Nucleus accumbens (tissue), 56 donors: ENCODE measurements around the gene USP32.
"Not testable (repeated sequence)": the region's sequence is repeated elsewhere in the genome, so short reads cannot be mapped to it uniquely, and the experiment has no call there.

ENCODE experiments used
- DNase-seq, 56 donors: peaks; one replicate each; lab custom pipeline; 2025; lab: John Stamatoyannopoulos, UW

Gene USP32

GRCh38 chr17:60381958-60382357 lies 10.0 kb downstream of the USP32 start:
- no peak for DNase-seq

GRCh38 chr17:60379461-60379860 lies 12.5 kb downstream of the USP32 start:
- not testable (repeated sequence) for DNase-seq

- DNase-seq, result not testable (repeated sequence)
Measured at GRCh38 chr17:60378187-60378586, 13.7 kb downstream of the USP32 start.

- DNase-seq, result no peak
Measured at GRCh38 chr17:60372790-60373483, 19.0 kb downstream of the USP32 start.

- no peak for DNase-seq
Measured at GRCh38 chr17:60371818-60372510, 20.0 kb downstream of the USP32 start.

GRCh38 chr17:60371416-60371815 lies 20.5 kb downstream of the USP32 start:
- DNase-seq, result no peak

- DNase-seq, result no peak
Measured at GRCh38 chr17:60369727-60370126, 22.2 kb downstream of the USP32 start.

- DNase-seq, result no peak
Measured at GRCh38 chr17:60363700-60364405, 28.1 kb downstream of the USP32 start.

- no peak for DNase-seq
Measured at GRCh38 chr17:60362329-60362728, 29.6 kb downstream of the USP32 start.

- DNase-seq, result no peak
Measured at GRCh38 chr17:60361889-60362288, 30.0 kb downstream of the USP32 start.

- DNase-seq, result no peak
Measured at GRCh38 chr17:60359415-60359814, 32.5 kb downstream of the USP32 start.

- no peak for DNase-seq
Measured at GRCh38 chr17:60358606-60359225, 33.2 kb downstream of the USP32 start.

- no peak for DNase-seq
Measured at GRCh38 chr17:60356940-60357339, 35.0 kb downstream of the USP32 start.

- no peak for DNase-seq
Measured at GRCh38 chr17:60355663-60356594, 36.0 kb downstream of the USP32 start.

- DNase-seq, result no peak
Measured at GRCh38 chr17:60354223-60354622, 37.7 kb downstream of the USP32 start.

GRCh38 chr17:60353773-60354172 lies 38.2 kb downstream of the USP32 start:
- DNase-seq, result no peak

GRCh38 chr17:60352569-60352968 lies 39.4 kb downstream of the USP32 start:
- DNase-seq, result no peak

- no peak for DNase-seq
Measured at GRCh38 chr17:60352071-60352470, 39.9 kb downstream of the USP32 start.

GRCh38 chr17:60351012-60351695 lies 40.8 kb downstream of the USP32 start:
- no peak for DNase-seq
